COLO668 (cell line): Measurements from ENCODE around the gene SELENOT.
"Not testable (repeated sequence)": the region's sequence is repeated elsewhere in the genome, so short reads cannot be mapped to it uniquely, and the experiment has no call there.

Experiments
- DNase-seq: peaks from one replicate; lab custom pipeline; 2025; ENCODE audit not compliant: unreplicated experiment; lab: John Stamatoyannopoulos, UW

Gene SELENOT

DNA sequence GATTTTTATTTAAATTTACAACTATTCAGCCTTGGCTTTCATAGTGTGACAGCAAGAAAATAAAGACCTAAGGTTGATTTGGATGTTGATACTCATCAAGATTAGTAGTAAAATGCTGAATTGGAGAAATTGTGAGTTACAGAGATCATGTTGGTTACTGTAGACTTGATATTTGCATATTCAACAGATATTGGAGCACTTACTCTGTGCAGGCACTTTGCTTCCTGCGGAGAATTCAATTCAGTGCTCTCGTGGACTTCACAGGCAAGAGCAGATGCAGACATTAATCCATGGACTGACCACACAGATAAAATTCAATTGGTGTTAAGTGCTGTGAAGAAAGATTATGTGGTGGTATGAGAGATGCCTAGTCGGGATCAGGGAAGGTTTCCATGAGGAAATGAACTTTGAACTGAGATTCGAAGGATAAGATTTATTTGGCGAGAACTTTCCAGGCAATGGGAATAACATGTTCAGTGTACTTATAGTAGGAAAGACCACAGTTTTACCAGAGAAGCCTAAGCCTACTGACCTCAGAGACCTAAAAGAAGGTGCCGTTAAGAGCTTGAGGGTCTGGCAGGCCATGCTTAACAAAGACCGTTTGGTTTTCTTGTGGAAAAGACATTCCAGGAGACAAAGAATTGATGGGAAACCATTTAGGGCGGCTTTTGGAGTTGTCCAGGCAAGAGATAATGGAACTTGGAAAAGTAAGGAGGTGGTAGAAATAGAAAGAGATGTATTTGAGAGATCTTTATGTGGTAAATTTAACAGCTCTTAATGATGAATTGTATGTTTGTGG lies 4.3 kb downstream of the SELENOT start:
- no peak for DNase-seq

DNA sequence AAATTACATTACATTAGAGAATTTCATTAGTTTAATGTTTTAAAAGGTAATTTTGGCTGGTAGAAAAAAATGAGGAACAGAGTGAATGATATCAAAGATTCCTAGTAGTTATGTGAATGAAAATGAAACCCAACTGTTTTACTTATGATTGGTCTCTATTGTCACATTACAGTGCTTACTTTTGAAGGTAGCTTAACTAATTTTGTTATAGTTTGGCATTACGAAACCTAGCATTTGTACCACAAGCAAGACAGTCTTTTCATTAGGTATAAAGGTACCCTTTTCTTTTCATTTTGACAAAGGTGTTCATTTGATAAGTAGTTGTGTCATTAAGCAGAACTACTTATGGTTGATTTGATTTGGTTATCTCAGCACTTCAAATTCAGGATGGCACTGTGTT lies 6.9 kb downstream of the SELENOT start:
- DNase-seq, result no peak

DNA sequence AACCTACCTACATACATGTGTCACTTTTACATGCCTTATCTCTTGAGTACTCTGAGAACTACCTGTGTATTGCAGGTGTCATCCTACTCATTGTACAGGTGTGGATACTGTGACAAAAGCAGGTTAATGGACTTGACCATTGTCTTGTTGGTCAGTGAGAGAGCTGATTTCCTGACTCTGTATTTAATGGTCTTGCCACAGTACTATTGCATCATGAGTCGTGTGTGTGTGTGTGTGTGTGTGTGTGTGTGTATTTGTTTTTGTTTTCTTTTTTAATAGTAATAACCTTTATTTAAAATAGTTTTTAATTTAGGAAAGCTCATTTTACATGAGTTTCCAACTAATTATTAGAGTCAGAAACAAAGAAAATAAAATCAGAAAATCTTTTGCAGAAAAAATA lies 7.7 kb downstream of the SELENOT start:
- DNase-seq, result peak; percentile 5

DNA sequence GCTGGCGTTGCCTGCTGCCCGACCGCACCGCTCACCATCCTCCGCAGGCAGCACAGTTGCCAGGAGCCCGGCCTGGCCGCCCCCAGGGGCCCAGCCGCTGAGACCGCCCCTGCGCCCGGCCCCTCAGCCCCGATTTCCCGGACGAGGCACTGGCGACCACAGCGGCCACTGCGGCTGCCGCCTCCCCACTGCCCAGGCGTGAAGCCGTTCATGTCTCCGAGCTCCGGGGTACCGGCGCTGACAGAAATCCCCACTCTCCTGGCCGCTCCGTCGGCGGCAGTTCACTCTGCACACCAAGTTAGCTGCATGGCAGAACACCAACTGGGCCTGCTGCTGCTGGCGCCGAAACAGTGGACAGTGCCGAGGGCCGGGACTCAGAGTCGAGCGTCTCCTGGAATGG lies 8.5 kb downstream of the SELENOT start:
- no peak for DNase-seq

DNA sequence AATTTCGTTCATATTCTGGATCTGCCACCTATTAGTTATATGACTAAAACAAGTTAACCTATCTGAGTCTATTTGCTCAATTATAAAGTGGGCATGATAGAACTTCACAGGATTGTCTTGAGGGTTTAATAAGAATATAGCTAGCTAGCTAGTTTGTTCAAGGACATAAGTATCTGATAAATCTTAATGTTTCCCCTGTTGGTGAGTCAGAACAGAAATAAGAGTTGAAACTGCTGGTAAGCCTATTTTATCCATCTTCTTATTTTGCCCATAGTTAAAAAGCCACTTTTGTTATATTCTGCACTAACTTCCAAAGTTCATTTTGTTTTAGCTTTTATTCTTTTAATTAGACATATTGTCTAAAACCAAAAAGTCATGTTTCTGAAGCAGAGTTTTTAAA lies 9.4 kb downstream of the SELENOT start:
- DNase-seq, result no peak

DNA sequence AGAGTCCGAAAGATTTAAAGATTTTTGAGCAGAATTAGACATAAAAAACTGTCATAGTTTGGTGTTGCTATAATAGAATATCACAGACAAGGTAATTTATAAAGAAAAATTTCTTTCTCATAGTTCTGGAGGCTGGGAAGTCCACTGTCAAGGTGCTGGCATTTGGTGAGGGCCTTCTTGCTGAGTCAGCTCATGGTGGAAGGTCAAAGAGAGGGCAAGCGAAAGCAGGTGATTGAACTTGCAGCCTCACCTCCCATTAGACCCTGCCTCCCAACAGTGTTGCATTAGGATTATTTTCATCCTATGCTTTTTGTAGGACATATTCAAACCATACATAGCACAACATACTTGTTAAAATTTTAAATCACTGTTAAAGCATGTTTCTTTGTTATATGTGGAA lies 9.9 kb downstream of the SELENOT start:
- DNase-seq, result no peak

DNA sequence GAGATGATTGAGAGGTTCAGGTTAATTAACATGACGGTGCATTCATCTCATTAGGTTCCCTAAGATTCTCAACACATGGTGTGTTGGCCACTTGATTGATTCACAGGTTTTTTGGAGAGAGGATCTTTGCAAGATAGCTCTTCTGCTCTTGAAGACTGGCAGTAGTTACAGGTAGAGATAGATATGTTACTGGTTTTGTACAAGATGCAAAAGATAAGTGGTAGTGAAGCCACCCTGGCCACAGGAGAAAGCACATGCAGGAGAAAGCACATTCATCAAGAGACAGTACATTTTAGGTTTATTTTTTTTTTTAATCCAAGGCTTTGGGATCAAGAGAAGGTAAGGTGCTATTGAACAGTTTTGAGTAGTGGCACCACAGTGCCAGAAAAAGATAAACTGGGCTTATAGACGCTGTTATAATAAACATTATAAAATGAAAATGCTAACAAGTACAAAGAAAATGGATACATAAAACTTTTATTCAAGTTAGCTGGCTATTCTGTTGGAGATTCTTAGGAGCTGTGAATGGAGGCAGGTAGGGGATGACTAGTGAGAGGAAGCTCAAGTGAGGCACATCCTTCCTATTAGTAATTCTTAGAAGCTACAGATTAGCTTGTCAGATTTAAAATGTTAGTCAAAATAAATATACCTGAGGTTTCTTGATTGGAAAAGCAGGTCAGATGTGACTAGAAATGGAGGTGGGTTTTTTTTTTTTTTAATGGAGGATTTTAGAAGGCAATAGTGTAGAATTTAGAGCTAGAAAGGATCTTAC lies 10.8 kb downstream of the SELENOT start:
- no peak for DNase-seq

DNA sequence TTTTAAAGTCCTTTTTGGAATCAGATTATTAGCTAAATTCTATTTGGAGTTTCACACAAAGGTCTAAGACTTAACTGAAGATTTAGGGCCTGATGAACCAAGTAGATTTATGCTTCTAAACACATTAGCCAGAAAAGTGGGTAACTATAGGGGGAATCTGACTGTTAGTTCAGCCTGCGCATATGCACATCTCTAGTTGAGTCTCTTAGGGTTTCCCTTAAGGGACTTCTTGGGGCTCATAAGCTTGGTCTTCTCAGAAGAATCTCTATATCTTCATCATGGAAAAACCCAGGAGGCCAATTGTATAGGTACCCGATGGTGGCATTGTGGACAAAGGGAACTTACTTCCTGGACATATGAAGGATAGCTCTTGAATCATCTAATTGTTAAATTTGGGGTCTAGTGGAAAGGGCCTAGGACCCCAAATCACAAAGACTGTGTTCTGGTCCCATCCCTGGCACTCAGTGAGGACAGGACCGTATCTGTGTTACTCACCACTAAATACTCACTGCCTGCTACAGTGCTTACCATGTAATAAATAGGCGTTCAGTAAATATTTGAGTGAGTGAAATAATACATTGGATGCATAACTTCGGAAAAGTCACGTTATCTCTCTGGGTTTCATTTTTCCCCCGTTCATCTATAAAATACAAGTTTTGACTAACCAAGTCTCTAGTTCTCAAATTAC lies 17.0 kb downstream of the SELENOT start:
- DNase-seq, result no peak

DNA sequence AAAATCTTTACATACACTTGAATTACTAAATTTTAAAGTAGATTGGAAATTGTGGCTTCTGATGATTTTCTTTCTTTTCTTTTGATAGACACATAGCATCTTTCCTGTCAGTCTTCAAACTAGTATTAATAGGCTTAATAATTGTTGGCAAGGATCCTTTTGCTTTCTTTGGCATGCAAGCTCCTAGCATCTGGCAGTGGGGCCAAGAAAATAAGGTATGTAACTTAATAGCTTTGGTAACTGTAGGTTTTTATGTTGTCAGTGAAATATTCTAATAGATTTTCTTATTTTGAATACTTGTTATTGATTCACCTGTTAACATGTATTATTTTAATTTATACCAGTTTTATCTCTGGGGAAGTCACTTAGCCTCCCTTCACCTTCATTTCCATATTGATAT lies 19.8 kb downstream of the SELENOT start:
- not testable (repeated sequence) for DNase-seq

DNA sequence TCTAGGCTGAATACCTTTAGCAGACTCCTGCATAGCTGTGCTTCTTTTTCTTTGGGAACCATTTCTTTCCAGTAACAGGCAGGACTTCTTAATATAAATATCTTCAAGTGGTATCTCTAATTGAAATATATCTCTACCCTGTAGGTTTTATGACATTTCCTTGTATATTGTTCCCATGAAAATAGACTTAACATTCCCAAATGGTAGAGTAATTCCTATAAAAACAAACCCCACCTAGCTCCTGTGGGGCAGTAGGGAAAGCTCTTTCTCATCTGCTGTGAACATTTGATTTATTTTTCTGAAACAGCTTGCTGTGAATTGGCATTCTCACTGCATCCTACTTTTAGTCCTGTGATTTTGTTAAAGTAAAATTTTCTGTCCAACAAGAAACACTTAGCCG lies 20.8 kb downstream of the SELENOT start:
- DNase-seq, result no peak

DNA sequence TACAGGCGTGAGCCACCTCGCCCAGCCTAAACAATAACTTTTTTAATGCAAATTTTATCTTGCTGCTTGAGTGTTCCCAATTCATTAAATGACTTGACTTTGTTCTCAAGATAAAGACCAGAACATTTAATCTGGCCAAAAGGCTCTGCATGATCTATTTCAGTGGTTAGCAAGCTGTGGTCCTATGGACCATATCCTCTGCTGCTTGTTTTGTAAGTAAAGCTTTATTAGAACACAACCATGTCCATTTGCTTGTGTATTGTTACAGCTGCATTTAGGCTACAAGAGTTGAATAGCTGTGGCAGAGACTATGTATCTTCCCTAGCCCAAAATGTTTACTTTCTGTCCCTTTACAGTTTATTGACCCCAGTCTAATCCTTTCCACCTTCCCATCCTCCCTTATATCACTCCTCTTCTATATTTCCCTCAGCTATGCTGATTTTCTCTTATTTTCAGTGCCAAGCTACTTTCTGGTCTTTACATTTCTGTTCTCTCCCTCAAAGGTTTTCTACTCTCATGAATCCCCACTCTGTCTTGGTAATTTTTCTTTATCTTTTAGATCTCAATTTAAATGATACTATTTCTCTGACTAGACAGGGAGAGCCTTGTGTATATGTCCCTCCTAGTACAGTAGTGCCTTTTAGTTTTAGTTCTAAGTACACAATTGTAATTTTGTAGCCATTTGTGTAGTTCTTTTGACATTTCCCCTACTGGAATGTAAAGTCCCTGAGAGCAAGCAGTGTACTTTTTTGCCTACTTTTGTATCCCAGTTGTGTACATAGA lies 23.2 kb downstream of the SELENOT start:
- no peak for DNase-seq

DNA sequence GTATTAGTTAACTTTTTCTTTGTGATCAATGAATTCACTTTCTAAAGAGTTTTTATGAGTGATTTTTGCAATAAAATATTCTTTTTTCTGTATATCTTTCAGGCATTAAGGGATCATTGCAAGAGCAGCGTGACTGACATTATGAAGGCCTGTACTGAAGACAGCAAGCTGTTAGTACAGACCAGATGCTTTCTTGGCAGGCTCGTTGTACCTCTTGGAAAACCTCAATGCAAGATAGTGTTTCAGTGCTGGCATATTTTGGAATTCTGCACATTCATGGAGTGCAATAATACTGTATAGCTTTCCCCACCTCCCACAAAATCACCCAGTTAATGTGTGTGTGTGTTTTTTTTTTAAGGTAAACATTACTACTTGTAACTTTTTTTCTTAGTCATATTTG lies 24.4 kb downstream of the SELENOT start:
- no peak for DNase-seq

DNA sequence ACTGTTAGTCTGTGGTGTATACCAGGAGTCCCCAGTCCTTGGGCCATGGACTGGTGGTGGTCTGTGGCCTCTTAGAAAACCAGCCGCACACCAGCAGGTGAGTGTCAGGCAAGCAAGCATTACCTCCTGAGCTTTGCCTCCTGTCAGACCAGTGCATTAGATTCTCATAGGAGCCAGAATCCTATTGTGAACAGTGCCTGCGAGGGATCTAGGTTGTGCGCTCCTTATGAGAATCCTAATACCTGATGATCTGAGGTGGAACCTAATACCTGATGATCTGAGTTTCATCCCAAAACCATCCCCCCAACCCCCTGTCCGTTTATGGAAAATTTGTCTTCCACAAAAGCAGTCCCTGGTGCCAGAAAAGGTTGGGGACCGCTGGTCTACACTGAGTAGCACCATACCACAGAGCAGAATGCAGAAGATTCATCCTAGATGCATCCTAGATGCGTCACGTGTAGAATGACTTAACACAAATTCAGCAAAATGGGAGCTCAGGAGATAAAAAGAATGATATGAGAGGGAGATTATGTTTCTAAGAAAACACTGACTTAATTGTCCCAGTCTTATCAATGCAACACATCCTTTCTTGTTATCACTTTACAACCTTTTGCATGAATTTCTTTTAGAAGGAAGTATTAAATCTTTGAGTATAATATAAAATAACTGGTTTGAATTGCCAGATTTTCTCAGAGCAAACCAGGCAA lies 28.5 kb downstream of the SELENOT start:
- DNase-seq, result no peak

DNA sequence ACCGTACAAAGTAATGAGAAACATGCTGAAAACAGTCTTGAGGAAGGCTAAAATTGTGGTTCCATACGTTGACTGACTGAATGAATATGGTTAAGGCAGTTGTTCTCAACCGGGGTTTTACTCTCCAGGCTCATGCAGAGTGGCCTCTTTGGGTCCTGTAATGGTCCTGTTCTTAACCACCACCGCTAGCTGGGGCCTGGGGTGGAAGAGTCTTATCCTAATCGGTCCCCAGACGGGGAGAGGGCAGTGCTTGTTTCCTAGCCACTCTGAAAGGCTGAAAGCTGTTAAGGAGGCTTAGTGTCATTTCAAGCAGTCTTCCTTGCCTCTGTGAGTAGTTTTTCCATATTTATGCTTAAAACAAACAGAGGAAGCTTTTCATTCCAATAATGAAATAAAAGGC lies 32.0 kb downstream of the SELENOT start:
- no peak for DNase-seq

DNA sequence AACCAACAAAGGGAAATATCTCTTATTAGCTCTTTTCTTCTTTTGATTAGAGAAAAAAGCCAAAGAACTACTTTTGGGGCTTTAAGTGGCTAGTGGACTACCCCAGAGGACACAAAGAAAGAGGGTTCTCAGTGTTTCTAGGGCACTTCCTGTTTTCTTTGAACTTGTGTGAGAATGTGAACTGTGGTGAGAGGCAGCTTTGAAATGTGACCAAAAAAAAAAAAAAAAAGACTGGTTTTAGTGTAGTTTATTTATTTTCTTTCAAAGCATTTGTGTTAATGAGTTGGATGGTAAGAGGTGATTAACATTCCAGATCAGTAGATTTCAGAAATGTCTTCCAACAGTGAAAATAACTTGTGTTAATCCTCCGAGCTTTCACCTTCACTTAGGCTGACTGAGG lies 32.4 kb downstream of the SELENOT start:
- no peak for DNase-seq

DNA sequence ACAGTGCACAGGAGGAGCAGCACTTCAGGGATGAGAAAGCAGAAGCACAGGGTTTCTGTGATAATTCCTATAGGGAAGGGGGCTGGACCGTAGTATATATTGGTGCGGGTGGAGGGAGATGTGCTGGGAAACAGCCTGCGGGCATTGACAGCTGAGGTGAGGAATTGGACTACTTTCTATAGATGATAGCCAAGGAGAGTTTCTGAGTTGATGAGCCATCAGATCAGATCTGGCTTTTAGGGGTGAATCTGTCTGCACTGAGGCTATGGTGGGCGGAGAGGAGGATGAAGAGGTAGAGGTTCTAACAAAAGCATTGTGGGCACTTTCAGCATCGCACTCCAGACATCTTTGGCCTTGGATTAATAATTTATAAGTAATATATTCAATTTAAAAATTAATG lies 33.1 kb downstream of the SELENOT start:
- DNase-seq, result no peak

DNA sequence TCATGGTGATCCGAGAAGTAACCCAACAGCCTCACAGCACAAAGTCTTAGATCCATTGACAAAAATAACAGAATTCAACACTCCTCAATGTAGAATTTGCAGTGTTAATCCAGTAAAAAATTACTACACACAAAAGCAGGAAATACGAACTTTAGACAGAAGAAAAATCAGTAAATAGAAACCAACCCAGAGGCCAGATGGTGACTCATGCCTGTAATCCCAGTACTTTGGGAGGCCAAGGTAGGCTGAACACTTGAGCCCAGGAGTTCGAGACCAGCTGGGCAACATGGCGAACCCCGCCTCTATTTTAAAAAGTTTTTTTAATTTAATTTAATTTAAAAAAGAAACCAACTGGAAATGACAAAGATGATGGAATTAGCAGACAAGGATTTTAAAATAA lies 36.1 kb downstream of the SELENOT start:
- no peak for DNase-seq

DNA sequence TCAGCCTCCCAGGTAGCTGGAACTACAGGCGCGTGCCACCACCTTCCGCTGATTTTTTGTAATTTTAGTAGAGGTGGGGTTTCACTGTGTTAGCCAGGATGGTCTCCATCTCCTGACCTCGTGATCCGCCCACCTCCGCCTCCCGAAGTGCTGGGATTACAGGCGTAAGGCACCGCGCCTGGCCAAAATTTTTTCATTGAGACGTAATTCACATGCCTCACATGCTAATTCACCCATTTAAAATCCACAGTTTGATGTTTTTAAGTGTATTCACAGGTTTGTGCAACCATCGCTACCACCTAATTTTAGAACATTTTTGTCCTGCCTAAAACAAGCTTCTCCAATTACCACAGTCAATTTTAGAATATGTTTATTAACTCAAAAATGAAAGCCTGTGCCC lies 37.1 kb downstream of the SELENOT start:
- no peak for DNase-seq

DNA sequence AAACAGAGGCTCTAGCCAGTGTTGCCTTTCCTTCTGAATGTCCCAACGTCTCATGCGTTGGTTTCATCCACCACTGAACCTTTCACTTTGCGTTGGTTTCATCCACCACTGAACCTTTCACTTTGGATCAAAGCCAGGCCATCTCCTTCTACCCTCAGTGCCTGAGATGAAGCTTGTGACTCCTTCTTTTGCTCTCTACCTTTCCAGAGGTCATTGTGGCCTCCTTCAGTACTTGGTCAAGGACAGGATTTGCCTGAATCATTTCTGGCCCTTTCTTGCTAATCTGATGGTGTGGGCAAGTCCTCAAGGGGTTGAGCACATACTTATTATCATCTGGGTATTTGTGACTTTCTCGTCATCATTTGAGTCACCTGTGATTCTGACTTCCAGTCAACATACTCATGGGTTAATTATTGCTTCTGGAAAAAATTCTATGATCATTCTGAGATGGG lies 50.0 kb downstream of the SELENOT start:
- DNase-seq, result no peak

DNA sequence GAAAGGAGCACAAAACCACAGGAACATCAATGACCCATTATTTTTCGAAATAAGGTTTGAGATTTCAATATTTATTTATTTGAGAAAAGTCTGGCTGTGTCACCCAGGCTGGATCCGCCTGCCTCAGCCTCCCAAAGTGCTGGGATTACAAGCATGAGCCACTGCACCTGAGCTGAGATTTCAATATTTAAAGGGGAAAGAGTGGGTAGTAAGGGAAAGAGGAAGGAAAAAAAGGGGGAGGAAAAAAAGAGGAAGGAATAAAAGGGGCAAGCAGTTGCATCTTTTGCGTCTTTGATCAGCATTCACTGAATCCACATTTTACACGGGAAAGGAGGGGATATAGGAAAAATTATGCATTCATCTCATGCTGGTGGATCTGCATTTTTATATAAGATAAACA lies 53.2 kb downstream of the SELENOT start:
- no peak for DNase-seq
